Adrenal gland (tissue), 12 donors: ENCODE data around the gene ZNF670. TPM values are rescaled to one million over a fixed set of nuclear protein-coding genes. Genes with fewer than 3 reads are reported as not detected.

Experiments
- DNase-seq, 7 donors: peaks; one replicate each; pipeline ENCODE4 v3.0.0-alpha.2; 2019 to 2020
- H3K27ac ChIP-seq, 5 donors: fragments of 200-600 bp; sonication (generic) in 4 of 5; 1 replicate in 3 of 5; 2 replicates in 2 of 5; pipeline versions ENCODE4 v1.5.1 to v1.8.0; 2016 to 2020; ENCODE audit warnings: mild to moderate bottlenecking in 1 of 5
- H3K27me3 ChIP-seq: fragments of 200-600 bp; 2 replicates; pipeline ENCODE4 v1.8.0; 2021
- H3K36me3 ChIP-seq, 2 donors: fragments of 200-600 bp; replicated peaks in 1 of 2; 1 replicate in 1 of 2; 2 replicates in 1 of 2; pipeline versions ENCODE4 v1.5.1 to v1.8.0; 2018 to 2022
- H3K4me1 ChIP-seq, 2 donors: fragments of 200-600 bp; replicated peaks in 1 of 2; 1 replicate in 1 of 2; 2 replicates in 1 of 2; pipeline versions ENCODE4 v1.5.1 to v1.8.0; 2018 to 2021
- H3K4me3 ChIP-seq, 4 donors: fragments of 200-600 bp; sonication (generic) in 3 of 4; one replicate each; pipeline ENCODE4 v1.5.1; 2016 to 2018
- H3K9me3 ChIP-seq, 3 donors: fragments of 200-600 bp; sonication (generic) in 1 of 3; replicated peaks in 1 of 3; 1 replicate in 2 of 3; 2 replicates in 1 of 3; pipeline versions ENCODE4 v1.5.1 to v1.8.0; 2016 to 2021
- POLR2A ChIP-seq, 2 donors: fragments of 450-650 bp; IDR thresholded peaks; one replicate each; pipeline ENCODE4 v1.6.1; 2017; ENCODE audit warnings: antibody characterized with exemption in 2 of 2, mild to moderate bottlenecking in 2 of 2, moderate library complexity in 1 of 2
- WGBS, 4 donors: extraction: QIAGEN DNeasy Blood & Tissue Kit in 2 of 4; methylation state at CpG; one replicate each; pipeline versions ENCODE4 v1.1.5 to v1.1.7; 2013 to 2017; 5-methylcytosine and 5-hydroxymethylcytosine counted together
- intact Hi-C, 2 donors: fragments of 100-400 bp; cut with DNase I; formaldehyde crosslinking; loops; one replicate each; pipeline versions ENCODE4 v1.14.1 to v1.15.0; 2022 to 2023
- polyA plus RNA-seq, 3 donors: library from polyadenylated mRNA; stranded (reverse); fragments of 200-250 nt in 2 of 3; fragments of 350-450 nt in 1 of 3; fragmentation: Illumina TruSeq in 1 of 3; extraction: RNeasy Lipid Tissue Mini Kit (QIAGEN cat#74804) in 1 of 3; gene quantifications; one replicate each; pipeline ENCODE4 v1.2.3, GENCODE V29; 2013 to 2014
- total RNA-seq, 9 donors: library from RNA; depleted of rRNA in 4 of 9; stranded (reverse); fragments of >200 nt in 4 of 9; fragments of 120-200 nt in 1 of 9; fragmentation: NEBNext Ultra II Directional in 1 of 9; extraction: Animal tissue kit (Norgen Biotek cat#: 25700) in 1 of 9; gene quantifications; one replicate each; pipeline versions ENCODE4 v1.1.0 to v1.2.4, GENCODE V29; 2013 to 2023
- TF ChIP-seq, protein P1 (sequence below), 6 experiments: fragments of 450-650 bp in 4 of 6; fragments of 200-600 bp in 2 of 6; sonication (generic) in 1 of 6; IDR thresholded peaks; 1 replicate in 5 of 6; 2 replicates in 1 of 6; pipeline versions ENCODE4 v1.5.1 to v1.8.0; 2016 to 2021; ENCODE audit warnings: antibody characterized with exemption in 6 of 6, mild to moderate bottlenecking in 2 of 6, moderate library complexity in 1 of 6
- donor health status: healthy with polysubstance abuse.
- donor health status: Bipolar disorder and iron deficiency.
- donor health status: DM: yes; HTN: yes; CAD: no.
- donor health status: DM: no; HTN: no; CAD: no.
- donor health status: DM: no; HTN: no; CAD: no.
- donor health status: DM: yes; HTN: yes; CAD: no.

The ZNF670 gene
- total and polyA plus RNA-seq, 12 donors: 0.18 to 3.7 (median 2.0) TPM

DNA sequence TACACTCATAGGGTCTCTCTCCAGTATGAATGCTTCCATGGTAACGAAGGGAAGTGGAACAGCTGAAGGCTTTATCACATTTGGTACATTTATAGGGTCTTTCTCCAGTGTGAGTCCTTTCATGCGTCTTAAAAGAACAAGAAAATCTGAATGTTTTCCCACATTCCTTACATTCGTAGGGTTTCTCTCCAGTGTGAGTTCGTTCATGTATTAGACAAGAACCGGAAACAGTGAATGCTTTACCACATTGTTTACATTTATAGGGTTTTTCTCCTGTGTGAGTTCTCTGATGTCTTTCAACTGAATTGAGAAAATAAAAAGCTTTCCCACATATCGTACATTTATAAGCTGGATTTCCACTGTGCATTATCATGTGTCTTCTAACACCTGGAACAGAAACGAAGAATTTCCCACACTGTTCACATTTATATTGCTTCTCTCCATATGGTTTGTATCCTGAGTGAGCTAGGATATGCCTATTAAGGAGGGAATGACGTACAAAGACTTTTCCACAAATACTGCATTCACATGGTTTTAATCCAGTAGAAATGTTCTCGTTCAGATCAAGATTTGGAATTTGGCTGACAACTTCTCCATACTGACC, 22.2 kb upstream of the ZNF670 start:
- peaks cover 5 to 17% of the 10 kb centered on the region in 2 donors for H3K36me3 ChIP-seq

DNA sequence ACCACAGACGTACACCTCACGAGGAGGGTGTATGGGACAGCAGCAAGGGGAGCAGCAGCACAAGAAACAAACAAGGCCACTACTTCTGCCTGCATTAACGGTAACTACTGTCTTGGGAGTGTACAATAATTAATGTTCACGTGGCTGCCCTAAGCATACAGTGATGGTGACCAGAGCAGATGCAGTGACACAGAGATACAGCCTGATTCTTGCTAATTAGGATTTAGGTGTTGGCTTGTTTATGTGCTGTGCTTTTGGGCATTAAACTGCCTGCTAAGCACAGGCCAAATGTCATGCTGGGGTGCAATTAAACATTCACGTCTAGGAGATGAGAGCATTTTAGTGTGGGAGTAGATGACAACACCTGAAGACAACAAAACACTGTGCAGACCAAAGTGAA, 18.3 kb upstream of the ZNF670 start:
- Histone ChIP-seq H3K27me3 (no peaks in the 10 kb centered on the region), H3K27ac (no peak overlapping the region), H3K36me3 (peaks cover 5 to 16% of the 10 kb centered on the region in 2 donors), H3K9me3 (peaks cover 0 to 16% (median 0%) of the 10 kb centered on the region in 3 donors), H3K4me1 (no peaks in the 10 kb centered on the region), H3K4me3 (no peak overlapping the region)
- TF ChIP-seq, protein P1, sequence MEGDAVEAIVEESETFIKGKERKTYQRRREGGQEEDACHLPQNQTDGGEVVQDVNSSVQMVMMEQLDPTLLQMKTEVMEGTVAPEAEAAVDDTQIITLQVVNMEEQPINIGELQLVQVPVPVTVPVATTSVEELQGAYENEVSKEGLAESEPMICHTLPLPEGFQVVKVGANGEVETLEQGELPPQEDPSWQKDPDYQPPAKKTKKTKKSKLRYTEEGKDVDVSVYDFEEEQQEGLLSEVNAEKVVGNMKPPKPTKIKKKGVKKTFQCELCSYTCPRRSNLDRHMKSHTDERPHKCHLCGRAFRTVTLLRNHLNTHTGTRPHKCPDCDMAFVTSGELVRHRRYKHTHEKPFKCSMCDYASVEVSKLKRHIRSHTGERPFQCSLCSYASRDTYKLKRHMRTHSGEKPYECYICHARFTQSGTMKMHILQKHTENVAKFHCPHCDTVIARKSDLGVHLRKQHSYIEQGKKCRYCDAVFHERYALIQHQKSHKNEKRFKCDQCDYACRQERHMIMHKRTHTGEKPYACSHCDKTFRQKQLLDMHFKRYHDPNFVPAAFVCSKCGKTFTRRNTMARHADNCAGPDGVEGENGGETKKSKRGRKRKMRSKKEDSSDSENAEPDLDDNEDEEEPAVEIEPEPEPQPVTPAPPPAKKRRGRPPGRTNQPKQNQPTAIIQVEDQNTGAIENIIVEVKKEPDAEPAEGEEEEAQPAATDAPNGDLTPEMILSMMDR (IDR thresholded peaks at IDR 0.05): no peak
- no peak for TF ChIP-seq POLR2A (IDR thresholded peaks at IDR 0.05)
- no peak for DNase-seq
- intact Hi-C loops: no loop called here
- 72 to 76% (median 73%) methylated on average over 3 to 5 of the region's 5 CpGs for WGBS, 4 donors

More for the DNA sequence above, 22.2 kb upstream of the ZNF670 start:
- TF ChIP-seq POLR2A (IDR thresholded peaks at IDR 0.05): no peak
- TF ChIP-seq, protein P1 (IDR thresholded peaks at IDR 0.05): no peak
- no peak for DNase-seq
- Histone ChIP-seq H3K4me1 (peaks cover 0 to 17% of the 10 kb centered on the region in 2 donors), H3K27ac (no peak overlapping the region), H3K27me3 (no peaks in the 10 kb centered on the region), H3K9me3 (peaks cover 0 to 16% (median 0%) of the 10 kb centered on the region in 3 donors), H3K4me3 (no peak overlapping the region)
- intact Hi-C loops: no loop called here
- 97 to 98% (median 98%) methylated on average over 9 of the region's 9 CpGs for WGBS, 4 donors

DNA sequence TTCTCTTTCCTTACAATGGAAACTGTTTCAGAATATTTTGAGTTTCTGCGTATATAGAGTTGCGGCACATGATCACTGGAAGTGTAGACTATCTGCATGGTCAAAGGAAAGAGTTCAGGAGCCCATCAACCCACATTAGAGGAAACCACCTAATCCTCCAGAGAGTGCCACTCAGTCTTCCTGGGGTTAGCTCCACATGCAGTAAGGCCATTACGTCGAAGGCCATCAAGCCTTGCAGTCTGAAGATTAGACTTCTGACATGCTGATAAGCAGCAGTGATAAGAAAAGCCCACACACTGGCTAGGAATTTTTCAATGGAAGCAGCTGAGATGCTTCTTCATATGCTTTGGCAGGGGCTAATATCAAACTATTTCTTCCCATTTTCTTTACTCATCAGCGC, 17.9 kb upstream of the ZNF670 start:
- peaks cover 0 to 14% (median 0%) of the 10 kb centered on the region in 3 donors for H3K9me3 ChIP-seq
- no peak overlapping the region for H3K27ac ChIP-seq
- WGBS, 4 donors: 72 to 83% (median 79%) methylated on average over 5 of the region's 5 CpGs
- H3K27me3 ChIP-seq: no peaks in the 10 kb centered on the region
- no peak for TF ChIP-seq POLR2A (IDR thresholded peaks at IDR 0.05)
- TF ChIP-seq, protein P1 (IDR thresholded peaks at IDR 0.05): no peak
- no peaks in the 10 kb centered on the region for H3K4me1 ChIP-seq
- H3K4me3 ChIP-seq: no peak overlapping the region
- peak in 1 of 7 donors; percentile 30 for DNase-seq
- peaks cover 5 to 12% of the 10 kb centered on the region in 2 donors for H3K36me3 ChIP-seq
- intact Hi-C loops: no loop called here

DNA sequence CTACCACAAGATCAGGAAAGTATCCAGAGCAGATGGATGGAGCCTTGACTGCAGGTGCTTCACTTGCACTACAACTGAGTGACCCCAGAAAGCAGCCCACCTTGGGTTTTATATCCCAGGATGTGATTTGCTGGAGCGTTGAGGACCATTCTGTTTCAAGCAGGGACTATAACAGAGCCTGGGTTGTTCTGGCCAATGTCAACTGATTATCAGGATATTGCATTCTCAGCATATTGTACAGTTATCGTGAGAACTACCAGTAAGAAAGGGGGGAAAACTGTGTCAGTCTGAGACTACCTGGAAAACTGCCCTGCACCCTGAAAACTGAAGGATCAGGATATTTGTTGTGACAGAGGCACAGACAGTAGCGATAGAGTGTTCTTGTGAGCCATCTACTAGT, 17.5 kb upstream of the ZNF670 start:
- Histone ChIP-seq H3K4me3 (no peak overlapping the region), H3K9me3 (peaks cover 0 to 10% (median 0%) of the 10 kb centered on the region in 3 donors), H3K27me3 (no peaks in the 10 kb centered on the region), H3K27ac (no peak overlapping the region), H3K36me3 (peaks cover 5 to 10% of the 10 kb centered on the region in 2 donors), H3K4me1 (no peaks in the 10 kb centered on the region)
- TF ChIP-seq POLR2A (IDR thresholded peaks at IDR 0.05): no peak
- TF ChIP-seq, protein P1 (IDR thresholded peaks at IDR 0.05): no peak
- intact Hi-C loops: no loop called here
- no peak for DNase-seq
- WGBS, 4 donors: 90 to 95% (median 93%) methylated on average over 3 of the region's 3 CpGs
